Stimulated activated CD4-positive, alpha-beta T cell treated with anti-CD3 and anti-CD28 coated beads, Interleukin-1b, Interleukin-23, amount 100 ng/mL, for 48 hours (primary cell): ENCODE measurements around the gene TMEM74B.
A peak's percentile ranks its signal among the peaks of the same experiment; 100 is the strongest.
"Not testable (repeated sequence)": the region's sequence is repeated elsewhere in the genome, so short reads cannot be mapped to it uniquely, and the experiment has no call there.

Source experiments
- DNase-seq: peaks from one replicate; pipeline ENCODE4 v3.0.0-alpha.2; 2020

Gene TMEM74B

DNA sequence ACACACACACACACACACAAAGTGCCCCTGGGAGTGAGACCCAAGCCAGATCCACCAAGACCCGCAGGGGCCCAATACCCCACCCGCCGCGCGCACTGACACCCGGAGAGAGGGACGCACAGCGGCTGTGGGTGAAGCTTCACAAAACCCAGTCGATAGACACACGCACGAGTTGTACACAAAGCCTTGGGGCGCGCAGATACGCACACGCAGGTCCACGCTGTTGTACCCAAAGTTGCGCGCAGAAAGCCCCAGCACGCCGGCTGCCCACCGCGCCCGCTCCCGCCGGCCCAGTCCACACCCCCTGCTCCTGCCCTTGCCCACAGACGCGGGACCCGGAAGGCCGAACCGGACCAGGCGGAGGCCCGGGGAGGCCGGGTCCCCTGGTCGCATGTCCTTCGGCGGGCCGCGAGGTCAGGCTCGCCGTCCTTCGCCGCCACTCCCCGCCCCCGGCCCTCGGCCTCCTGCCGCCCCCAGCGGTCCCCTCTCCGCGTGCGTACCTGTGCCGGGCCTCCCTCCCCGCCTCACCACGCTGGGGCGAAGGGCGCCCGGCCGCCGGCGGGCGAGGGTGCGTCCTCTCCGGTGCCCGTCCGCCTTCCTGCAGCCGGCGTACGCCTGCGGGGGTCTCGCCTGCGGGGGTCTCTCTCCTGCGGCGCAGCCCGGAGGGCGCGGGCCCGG lies at the start of gene TMEM74B:
Gene TMEM74B (minus strand): TSS at position 344 of the 678 bp plus-strand sequence. CDS start 1,180 bp downstream, outside the sequence.
- no peak for DNase-seq

DNA sequence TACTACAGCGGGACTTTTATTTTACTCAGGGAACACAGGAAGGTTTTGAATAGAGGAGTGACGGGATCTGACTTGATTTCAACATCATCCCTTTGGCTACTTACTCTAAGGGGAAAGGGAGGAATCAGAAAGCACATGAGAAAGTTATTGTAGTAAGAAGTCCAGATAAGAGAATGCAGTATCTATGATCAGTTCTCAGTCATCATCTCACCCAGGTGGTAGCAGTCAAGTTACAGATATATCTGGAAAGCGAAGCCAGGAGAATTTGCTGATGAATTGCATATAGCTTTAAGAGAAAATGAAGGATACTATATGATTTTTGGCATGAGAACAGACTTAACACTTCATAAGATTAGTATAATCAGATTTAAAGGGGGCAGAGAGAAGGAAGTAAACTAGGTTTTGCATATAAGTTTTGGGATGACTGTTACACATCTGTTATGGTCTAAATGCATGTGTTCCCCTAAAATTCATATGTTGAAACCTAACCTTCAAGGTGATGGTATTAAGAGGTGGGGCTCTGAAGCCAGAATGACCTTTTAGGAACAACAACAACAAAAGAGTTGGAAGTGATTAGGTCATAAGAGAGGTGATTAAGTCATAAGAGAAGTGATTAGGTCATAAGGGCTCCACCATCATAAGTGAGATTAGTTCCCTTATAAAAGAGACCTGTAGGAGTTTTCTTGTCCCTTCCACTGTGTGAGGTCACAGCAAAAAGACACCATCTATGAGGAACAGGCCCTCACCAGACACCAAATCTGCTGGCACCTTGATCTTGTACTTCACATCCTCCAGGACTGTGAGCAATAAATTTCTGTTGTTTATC lies 47.7 kb upstream of the TMEM74B start:
- no peak for DNase-seq

DNA sequence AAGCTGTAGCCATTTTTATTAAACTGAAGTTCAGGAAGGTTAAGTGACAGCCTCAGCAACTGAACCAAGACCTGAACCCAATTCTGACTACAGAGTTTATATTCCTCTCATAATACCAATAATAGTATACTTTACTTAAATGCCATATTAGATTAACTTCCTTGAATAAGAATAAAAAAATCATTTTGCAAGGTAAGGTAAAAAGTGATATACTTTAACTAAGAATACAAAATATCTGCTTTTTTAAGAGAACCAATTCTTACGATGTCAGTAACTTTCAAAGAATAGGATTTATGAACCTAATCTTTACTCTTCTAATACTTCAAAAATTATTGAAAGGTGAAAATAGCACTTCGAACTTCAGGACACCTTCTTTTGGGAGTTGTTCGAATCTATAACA lies 44.8 kb upstream of the TMEM74B start:
- no peak for DNase-seq

DNA sequence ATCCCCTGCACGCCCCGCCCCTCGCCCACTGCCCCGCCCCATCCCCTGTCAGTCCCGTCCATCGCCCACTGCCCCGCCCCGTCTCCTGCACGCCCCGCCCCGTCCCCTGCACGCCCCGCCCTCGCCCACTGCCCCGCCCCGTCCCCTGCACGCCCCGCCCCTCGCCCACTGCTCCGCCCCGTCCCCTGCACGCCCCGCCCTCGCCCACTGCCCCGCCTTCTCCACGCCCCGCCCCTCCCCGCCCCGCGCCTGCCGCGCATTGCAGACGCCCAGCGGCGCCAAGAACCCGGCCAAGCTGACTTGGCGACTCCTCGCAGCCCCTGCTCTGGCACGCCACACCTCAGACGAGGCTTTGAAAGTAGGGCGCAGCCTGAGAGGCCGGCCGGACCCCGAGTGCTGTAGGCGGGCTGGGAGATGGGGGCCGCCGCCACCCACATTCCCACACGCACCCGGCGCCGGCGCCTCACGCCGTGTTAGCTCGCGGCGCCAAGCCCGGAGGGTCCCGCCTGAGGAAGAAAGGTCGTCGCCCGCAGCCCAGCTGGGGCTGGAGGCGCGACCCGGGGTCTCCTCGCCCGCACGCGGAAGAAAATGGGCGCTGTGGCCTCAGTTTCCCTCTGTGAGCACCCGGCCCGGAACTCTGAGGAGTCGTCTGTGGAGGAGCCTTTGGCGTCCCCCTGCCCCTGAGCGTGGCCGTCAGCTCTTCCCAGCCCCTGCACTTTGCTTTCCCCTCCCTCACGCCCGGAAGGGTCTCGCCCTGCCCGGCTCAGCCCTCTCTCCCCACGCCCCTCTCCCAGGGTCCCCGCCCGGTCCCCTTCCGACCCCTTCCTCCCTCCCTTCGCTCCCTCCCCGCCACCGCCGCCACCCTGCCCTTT lies 41.2 kb upstream of the TMEM74B start, which contains the start of gene RAD21L1:
Gene RAD21L1 (plus strand): TSS at position 262 of the 872 bp plus-strand sequence. CDS start 2,410 bp downstream, outside the sequence.
- peak; percentile 84 for DNase-seq

DNA sequence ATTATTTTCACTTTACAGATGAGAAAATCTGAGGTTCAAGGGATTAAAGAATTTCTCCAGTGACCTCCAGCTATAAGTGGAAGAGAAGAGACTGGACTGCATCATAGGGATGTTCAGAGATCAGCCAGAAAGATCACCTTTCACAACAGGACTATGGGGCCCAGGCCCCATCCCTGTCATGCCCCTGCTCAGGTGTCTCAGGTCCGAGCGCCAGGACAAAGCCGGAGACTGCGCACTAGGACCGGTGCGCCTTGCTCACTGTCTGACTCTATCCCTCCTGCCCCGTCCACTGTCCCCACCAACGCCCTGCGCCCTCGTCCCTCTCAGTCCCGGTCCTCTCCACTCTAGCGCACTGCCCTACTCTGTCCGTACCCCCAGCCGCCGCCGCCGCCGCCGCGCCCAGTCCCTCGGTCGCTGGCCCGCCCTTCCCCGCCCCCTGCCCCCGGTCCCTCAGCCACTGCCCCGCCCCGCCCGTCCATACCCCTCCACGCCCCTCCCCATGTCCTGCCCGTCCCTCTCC lies 40.5 kb upstream of the TMEM74B start:
- no peak for DNase-seq

DNA sequence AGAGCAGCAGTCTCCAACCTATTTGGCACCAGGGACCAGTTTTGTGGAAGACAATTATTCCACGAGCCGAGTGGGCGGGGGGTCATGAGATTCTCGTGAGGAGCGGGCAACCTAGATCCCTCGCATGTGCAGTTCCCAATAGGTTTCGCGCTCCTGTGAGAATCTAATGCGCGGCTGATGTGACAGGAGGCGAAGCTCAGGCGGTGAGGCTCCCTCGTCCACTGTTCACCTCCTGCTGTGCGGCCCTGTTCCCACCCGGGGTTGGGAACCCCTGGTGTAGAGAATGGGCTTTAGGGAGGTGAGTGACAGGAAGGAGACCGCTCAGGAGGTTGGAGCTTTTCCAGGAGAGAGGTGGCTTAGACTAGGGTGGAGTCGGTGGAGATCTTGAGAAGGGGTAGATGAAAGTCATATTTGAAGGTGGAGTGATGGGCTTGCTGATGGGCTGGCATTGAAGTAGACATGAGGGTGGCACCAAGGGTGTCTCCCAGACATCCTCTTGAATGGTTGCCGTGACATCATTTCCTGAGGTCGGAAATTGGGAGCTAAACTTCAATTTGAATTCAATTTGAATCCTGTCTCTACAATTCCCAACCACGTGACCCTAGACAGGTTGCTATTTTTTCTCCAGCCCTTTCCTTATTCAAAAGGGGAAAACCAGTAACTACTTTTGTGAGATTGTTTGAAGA lies 39.6 kb upstream of the TMEM74B start:
- DNase-seq: no peak

DNA sequence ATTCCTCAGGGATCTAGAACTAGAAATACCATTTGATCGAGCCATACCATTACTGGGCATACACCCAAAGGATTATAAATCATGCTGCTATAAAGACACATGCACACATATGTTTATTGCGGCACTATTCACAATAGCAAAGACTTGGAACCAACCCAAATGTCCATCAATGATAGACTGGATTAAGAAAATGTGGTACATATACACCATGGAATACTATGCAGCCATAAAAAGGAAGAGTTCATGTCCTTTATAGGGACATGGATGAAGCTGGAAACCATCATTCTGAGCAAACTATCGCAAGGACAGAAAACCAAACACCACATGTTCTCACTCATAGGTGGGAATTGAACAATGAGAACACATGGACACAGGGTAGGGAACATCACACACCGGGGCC lies 38.0 kb upstream of the TMEM74B start:
- not testable (repeated sequence) for DNase-seq

DNA sequence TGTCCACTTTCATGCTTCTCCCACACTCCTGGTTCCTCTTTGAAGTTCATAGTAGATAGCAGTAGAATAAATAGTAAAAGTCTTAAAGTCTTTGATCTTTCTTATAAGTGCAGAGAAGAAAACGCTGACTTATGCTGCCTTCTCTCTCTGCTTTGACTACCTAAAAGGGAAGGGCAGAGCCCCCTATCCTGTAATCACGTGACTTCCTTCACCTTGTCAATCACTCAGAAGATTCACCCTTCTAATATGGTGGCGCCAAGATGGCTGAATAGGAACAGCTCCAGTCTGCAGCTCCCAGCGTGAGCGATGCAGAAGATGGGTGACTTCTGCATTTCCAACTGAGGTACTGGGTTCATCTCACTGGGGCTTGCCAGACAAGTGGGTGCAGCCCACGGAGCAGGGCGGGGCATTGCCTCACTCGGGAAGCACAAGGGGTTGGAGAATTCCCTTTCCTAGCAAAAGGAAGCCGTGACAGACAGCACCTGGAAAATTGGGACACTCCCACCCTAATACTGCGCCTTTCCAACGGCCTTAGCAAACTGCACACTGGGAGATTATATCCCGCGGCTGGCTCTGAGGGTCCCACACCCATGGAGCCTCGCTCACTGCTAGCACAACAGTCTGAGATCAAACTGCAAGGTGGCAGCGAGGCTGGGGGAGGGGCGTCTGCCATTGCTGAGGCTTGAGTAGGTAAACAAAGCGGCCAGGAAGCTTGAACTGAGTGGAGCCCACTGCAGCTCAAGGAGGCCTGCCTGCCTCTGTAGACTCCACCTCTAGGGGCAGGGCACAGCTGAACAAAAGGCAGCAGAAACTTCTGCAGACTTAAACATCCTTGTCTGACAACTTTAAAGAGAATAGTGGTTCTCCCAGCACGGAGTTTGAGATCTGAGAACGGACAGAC lies 32.0 kb upstream of the TMEM74B start:
- DNase-seq: peak; percentile 27

DNA sequence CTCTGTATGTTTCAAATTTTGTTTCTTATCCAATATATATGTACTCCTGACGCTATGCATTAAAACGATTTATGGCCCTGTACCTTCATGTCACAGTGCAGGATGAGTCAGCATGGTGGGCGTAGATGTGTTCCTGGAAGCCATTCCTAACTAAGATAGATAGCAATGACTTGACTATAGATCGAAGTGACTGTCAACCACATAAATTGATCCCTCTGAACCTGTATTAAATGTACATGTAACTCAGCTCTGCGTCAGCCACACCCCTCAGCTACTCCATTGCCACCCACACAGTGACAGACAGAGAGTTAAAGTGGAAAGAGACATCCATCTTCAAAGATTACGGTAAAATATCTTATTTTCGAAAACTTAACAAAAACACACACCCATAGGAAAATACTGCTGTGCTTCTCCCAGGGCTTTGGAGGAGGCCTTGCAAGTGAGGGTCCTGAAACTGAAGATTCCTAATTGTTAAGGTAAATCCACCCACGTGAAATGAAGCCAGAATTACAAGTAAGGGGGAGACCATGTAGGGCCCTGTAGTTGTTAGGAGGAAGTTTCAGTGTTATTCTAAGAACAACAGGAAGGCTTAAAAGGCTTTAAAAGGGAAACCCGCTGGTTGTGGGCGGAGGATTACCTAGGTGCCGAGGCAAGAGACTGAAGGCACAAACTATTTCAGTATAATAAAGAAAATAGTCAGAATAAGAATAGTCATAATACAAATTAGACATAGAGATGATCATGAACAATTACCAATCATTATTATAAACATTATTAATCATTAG lies 30.8 kb upstream of the TMEM74B start:
- peak; percentile 86 for DNase-seq

DNA sequence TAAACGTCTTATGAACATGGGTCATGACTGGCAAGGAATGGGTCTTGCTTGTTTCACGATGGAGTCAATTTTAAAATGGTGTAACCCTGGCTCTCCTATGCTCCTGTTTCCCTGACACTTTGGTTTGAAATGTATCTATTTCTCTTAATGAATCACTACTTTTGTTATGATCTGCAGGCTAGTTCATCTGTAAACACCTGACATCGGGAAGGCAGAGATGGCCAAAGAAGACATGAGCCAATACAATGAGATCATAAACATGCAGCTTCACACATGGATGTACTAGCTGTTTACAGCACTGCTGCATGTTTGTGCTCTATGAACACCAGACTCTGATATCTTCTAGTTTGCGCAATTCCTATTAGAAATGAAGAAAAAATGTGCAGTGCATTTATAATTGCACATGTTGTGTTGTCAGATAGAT lies 30.1 kb upstream of the TMEM74B start:
- DNase-seq: no peak

DNA sequence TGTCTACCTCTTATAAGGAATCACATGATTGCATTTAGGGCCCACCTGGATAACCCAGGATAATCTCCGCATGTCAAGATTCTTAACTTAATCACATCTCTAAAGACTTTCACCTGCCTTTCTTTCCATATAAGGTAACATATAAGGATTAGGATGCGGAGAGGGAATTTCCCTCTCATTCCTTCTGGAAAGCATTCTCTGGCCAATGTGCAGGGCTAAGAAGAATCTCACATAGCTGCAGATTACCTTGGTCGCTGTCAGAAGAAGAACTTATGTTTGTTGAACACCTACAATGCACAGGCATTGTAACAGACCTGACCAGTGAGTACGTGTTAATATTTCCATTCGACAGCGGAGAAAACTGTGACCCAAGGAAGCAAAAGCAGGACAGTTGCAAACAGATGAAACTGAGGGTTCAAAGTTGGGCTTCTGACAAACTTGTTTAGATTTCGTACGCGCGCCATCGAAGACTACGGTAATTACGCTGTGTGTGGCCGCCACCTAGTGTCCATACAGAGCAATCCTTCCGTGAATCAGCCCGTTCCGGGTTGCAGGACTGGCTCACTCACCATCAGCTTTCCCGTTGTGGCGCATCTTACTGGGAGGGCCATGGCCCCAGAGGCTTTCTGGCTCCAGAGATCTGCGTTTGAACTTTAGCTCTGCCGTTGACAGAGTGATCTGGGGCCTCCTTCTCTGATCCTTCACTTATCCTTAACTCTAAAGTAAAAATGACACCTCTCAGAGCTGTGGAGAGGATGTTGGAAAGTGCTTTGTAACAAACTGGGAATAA lies 28.0 kb upstream of the TMEM74B start:
- DNase-seq: peak; percentile 76

DNA sequence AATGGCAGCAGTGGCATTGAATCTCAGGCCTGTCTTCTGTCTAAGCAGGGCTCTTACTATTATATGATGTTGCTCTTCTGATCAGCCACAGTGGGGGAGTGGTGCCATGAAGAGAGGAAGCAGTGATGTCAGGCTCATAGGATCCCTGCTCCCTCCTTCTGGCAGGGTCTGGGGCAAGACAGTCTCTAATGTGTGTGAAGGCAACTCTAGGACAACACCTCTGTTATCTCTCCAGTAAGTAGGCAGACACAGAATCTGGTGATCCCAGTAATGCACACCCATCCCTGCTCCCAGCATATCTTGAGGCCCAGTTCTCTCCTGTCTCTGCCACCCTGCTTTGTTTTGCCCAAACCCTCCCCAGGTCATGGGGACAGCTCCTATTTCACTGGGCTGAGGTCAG lies 27.2 kb upstream of the TMEM74B start:
- no peak for DNase-seq

DNA sequence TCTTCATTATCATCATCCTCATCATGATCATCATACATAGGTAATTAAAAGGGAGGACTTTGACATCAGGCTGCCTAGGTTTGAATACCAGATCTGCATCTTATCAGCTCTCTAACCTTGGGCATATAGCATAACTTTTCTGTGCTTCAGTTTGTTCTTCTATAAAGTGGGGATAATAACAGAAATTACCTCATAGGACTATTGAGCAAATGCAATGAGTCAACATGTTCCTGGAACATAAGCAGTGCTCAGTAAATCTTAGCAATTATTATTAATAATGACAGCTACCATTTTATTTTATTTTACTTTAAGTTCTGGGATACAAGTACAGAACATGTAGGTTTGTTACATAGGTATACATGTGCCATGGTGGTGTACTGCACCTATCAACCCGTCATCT lies 25.7 kb upstream of the TMEM74B start:
- DNase-seq: no peak

DNA sequence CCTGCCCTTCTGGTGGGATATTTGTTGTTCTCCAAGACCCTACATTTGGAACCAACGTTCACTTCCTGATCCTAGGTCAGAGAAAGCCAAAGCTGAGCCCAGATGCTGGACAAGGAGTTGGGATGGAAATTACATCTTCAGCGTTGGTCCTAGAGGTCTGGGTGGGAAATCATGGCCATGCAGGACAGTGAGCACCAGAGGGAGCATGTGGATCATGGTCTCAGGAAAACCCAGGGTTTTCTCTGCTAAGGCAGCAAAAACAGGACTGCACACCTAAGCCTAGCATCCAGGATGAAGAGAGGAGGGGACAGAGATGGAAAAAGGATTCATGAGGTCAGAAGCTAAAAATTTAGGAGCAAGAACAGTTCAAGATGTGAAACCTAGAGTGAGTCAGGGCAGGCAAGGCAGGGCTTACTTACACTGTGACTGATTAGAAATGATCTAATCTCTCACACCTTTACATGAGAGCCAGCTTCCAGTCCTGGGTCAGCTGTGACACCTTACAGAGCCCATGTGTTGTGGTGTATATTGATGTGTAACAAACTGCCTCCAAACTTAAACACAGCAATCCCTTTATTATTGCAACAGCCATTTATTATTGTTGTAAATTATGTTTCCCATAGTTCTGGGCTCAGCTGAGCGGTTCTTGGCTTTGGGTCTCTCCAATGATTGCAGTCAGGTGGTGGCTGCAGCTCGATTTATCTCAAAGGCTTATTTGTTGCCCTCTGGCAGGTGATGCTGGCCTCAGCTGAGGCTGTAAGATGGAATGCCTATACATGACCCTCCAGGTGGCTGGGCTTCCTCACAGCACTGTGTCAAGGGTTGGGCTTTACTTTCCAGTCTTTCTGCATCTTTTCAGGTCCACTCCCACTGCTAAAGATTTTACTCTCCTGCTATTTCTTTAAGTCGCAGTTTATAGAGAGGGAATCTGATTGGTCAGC lies 24.9 kb upstream of the TMEM74B start:
- DNase-seq: peak; percentile 21

DNA sequence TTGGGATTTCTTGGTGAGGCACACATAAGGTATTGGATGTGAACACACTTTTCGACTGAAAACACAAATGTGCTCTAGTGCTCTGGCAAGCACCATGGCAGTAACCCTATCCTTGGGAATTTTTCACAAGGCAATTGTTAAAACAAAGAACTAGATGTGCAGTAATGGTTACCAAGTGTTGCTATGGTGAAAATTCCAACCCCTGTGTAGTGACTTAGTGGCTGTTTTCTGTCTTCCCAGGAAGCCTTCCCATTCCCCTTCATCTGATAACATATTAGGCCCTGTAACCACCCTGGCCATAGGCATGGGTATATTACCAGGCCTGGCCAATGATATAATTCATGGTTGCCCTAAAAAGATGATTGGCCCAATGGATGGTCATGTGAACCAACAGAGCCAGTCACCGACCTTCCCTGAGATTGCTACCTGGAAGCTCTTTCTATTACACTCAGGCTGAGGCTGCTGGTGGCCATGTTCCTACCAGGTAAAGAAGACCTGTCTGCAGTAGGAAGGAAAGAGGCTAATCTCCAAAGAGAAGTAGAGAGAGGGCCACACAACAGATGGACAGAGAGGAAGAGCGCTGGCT lies 22.6 kb upstream of the TMEM74B start:
- DNase-seq: no peak

DNA sequence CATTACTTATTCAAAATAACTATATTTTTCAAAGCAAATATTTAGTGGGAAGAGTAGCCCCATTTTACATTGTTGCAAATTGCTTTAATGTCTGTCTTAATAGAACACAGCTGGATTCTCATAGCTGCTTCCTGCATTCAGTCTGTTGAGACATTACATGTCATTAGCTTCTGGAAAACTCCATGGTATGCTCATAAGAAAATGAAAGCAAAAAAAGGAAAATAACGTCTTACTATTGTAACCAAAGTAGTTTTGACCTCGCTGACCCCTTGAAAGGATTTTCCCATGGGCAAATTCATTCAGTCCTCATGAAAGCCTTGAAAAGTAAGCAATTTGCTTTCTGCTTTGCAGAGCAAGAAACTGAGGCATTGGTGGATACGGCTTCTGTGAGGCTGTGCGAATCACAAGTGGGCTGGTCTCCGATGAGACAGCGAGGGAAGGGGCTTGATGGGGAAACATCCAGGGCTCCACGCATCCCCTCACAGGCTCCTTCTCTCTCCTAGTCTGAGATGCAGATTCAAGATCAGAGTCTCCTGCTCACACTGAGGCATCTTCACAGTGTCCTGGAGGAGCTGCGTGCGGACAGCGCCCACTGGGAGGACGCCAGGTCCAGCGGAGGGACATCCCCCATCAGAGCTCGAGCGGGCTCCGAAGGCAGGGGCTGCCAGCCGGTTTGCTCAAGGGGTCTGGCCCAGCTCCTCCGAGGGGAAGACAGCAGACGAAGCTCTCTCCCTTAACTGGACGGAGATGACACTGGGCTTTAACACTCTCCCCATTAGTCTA lies 21.8 kb upstream of the TMEM74B start:
- no peak for DNase-seq

DNA sequence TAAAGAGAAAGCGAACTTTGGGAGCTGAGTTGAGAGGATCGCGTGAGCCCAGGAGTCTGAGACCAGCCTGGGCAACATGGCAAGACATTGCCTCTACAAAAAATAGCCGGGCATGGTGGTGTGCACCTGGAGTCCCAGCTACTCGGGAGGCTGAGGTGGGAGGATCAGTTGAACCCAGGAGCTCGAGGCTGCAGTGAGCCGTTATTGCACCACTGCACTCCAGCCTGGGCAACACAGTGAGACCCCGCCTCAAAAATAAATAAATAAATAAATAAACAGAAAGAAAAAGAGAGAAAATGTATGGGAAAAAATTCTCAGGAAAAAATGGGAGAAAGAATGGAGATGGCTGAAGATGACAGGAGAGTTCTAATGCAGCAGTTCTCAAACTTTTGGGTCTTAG lies 21.0 kb upstream of the TMEM74B start:
- no peak for DNase-seq
